Pancreas (tissue), 10 donors: ENCODE results near the gene SH3BGRL2. TPM values are rescaled to one million over a fixed set of nuclear protein-coding genes. Genes with fewer than 3 reads are reported as not detected.
A peak's percentile ranks its signal among the peaks of the same experiment; 100 is the strongest.

Source experiments
- ATAC-seq, 4 donors: fragments of 200-7000 bp; cut with Tn5 transposase; one replicate each; pipeline versions ENCODE4 v1.8.0 to v1.9.1; 2020; ENCODE audit warnings: mild to moderate bottlenecking in 4 of 4, moderate library complexity in 4 of 4
- DNase-seq, 6 donors: peaks; one replicate each; pipeline ENCODE4 v3.0.0-alpha.2; 2020
- FAIRE-seq: peaks from 2 replicates; lab custom pipeline; 2012; peaks lifted over from hg19 to GRCh38; lab: Jason Lieb, UNC
- H3K27ac ChIP-seq, 4 donors: fragments of 200-600 bp; sonication (generic); 1 replicate in 3 of 4; 2 replicates in 1 of 4; pipeline versions ENCODE4 v1.5.0 to v1.8.0; 2020
- H3K27me3 ChIP-seq, 4 donors: fragments of 200-600 bp; one replicate each; pipeline ENCODE4 v1.8.0; 2021
- H3K36me3 ChIP-seq, 3 donors: fragments of 200-600 bp; sonication (generic) in 1 of 3; one replicate each; pipeline versions ENCODE4 v1.5.0 to v1.8.0; 2020 to 2021
- H3K4me1 ChIP-seq, 3 donors: fragments of 200-600 bp; one replicate each; pipeline ENCODE4 v1.8.0; 2021
- H3K4me3 ChIP-seq, 4 donors: fragments of 200-600 bp; sonication (generic) in 2 of 4; one replicate each; pipeline versions ENCODE4 v1.5.0 to v1.8.0; 2020 to 2021
- H3K9me3 ChIP-seq, 4 donors: fragments of 200-600 bp; one replicate each; pipeline ENCODE4 v1.8.0; 2021
- CTCF ChIP-seq, 4 donors: fragments of 200-600 bp; sonication (generic) in 3 of 4; IDR thresholded peaks; one replicate each; pipeline versions ENCODE4 v1.5.0 to v1.8.0; 2021; ENCODE audit warnings: antibody characterized with exemption in 4 of 4
- WGBS, 2 donors: extraction: QIAGEN DNeasy Blood & Tissue Kit; methylation state at CpG; one replicate each; pipeline ENCODE4 v1.1.7; 2013; 5-methylcytosine and 5-hydroxymethylcytosine counted together
- intact Hi-C, 3 donors: fragments of 100-400 bp; cut with DNase I; formaldehyde crosslinking; loops; one replicate each; pipeline versions ENCODE4 v1.11.1 to v1.14.2; 2022
- polyA plus RNA-seq, 2 donors: library from polyadenylated mRNA; stranded (reverse); fragments of 200-250 nt; gene quantifications; one replicate each; pipeline ENCODE4 v1.2.3, GENCODE V29; 2013
- total RNA-seq, 6 donors: library from RNA; stranded (reverse); fragmentation: NEBNext Ultra II Directional in 4 of 6; extraction: Animal tissue kit (Norgen Biotek cat#: 25700) in 4 of 6; gene quantifications; one replicate each; pipeline versions ENCODE4 v1.2.1 to v1.2.4, GENCODE V29; 2021 to 2023
- donor health status: healthy with polysubstance abuse.
- donor health status: DM: no; HTN: no; CAD: no; lungs with moderate emphysema.
- donor health status: DM: no; HTN: no; CAD: no.
- donor health status: control.
- donor health status: control.
- donor health status: Bipolar disorder and iron deficiency.
- donor health status: DM: yes; HTN: yes; CAD: no.
- donor health status: DM: no; HTN: no; CAD: no.
- donor health status: DM: no; HTN: no; CAD: no.
- donor health status: DM: yes; HTN: yes; CAD: no.

Gene SH3BGRL2
- total and polyA plus RNA-seq, 8 donors, result 6.1 to 22.1 (median 11.8) TPM

- H3K4me3 ChIP-seq, result no peak overlapping the region
- intact Hi-C loops, result no loop called here
- FAIRE-seq (no peak), DNase-seq (no peak), ATAC-seq (no peak)
- H3K4me1 ChIP-seq, result no peaks in the 10 kb centered on the region
- WGBS, 2 donors, result 86 to 90% methylated on average over 5 of the region's 5 CpGs
- H3K36me3 ChIP-seq, result no peaks in the 10 kb centered on the region
- H3K27ac ChIP-seq, result no peak overlapping the region
- H3K9me3 ChIP-seq, result no peaks in the 10 kb centered on the region
- no peak for TF ChIP-seq CTCF (IDR thresholded peaks at IDR 0.05)
- H3K27me3 ChIP-seq, result no peaks in the 10 kb centered on the region
Observed at GRCh38 chr6:79705456-79705995, 74.4 kb downstream of the SH3BGRL2 start.

GRCh38 chr6:79706527-79706926, 75.4 kb downstream of the SH3BGRL2 start:
- WGBS, 2 donors, result 96 to 99% methylated on average over 3 of the region's 3 CpGs
- no peaks in the 10 kb centered on the region for H3K27me3 ChIP-seq
- H3K4me3 ChIP-seq, result no peak overlapping the region
- H3K27ac ChIP-seq, result no peak overlapping the region
- DNase-seq, result no peak
- H3K4me1 ChIP-seq, result no peaks in the 10 kb centered on the region
- FAIRE-seq, result no peak
- intact Hi-C loops, result no loop called here
- H3K36me3 ChIP-seq, result no peaks in the 10 kb centered on the region
- no peak for TF ChIP-seq CTCF (IDR thresholded peaks at IDR 0.05)
- H3K9me3 ChIP-seq, result no peaks in the 10 kb centered on the region
- ATAC-seq, result no peak

GRCh38 chr6:79707621-79708020, 76.5 kb downstream of the SH3BGRL2 start:
- DNase-seq (no peak), ATAC-seq (no peak), FAIRE-seq (no peak)
- Histone ChIP-seq H3K27ac (no peak overlapping the region), H3K27me3 (no peaks in the 10 kb centered on the region), H3K9me3 (no peaks in the 10 kb centered on the region), H3K4me3 (no peak overlapping the region), H3K36me3 (no peaks in the 10 kb centered on the region), H3K4me1 (no peaks in the 10 kb centered on the region)
- 84 to 91% methylated on average over 1 of the region's 1 CpG for WGBS, 2 donors
- intact Hi-C loops, result no loop called here
- TF ChIP-seq CTCF (IDR thresholded peaks at IDR 0.05), result no peak

- Histone ChIP-seq H3K27ac (no peak overlapping the region), H3K4me3 (no peak overlapping the region), H3K4me1 (no peaks in the 10 kb centered on the region), H3K27me3 (no peaks in the 10 kb centered on the region), H3K36me3 (no peaks in the 10 kb centered on the region), H3K9me3 (no peaks in the 10 kb centered on the region)
- TF ChIP-seq CTCF (IDR thresholded peaks at IDR 0.05), result no peak
- no peak for ATAC-seq
- 83 to 87% methylated on average over 3 of the region's 3 CpGs for WGBS, 2 donors
- no peak for FAIRE-seq
- intact Hi-C loops, result no loop called here
- no peak for DNase-seq
Observed at GRCh38 chr6:79708095-79708791, 77.1 kb downstream of the SH3BGRL2 start.

GRCh38 chr6:79710127-79710526, 79.0 kb downstream of the SH3BGRL2 start:
- intact Hi-C loops, result loop anchor here in 1 of 3 donors (10.0 kb wide), 1 partner anchor 135 kb away; no protein-coding TSS in a partner anchor
- ATAC-seq (peak in 3 of 4 donors; percentile 17 to 30 (median 28)), DNase-seq (no peak), FAIRE-seq (no peak)
- Histone ChIP-seq H3K27ac (no peak overlapping the region), H3K9me3 (no peaks in the 10 kb centered on the region), H3K4me3 (no peak overlapping the region), H3K27me3 (no peaks in the 10 kb centered on the region), H3K36me3 (no peaks in the 10 kb centered on the region), H3K4me1 (peaks cover 0 to 4% (median 0%) of the 10 kb centered on the region in 3 donors)
- TF ChIP-seq CTCF (IDR thresholded peaks at IDR 0.05), result no peak
- 56 to 65% methylated on average over 3 of the region's 3 CpGs for WGBS, 2 donors
